Coronary artery (tissue), 2 donors: ENCODE measurements around the gene RRBP1.

ENCODE experiments used
- DNase-seq: peaks from one replicate; pipeline ENCODE4 v3.0.0-alpha.2; 2017; ENCODE audit warnings: low spot score
- H3K27ac ChIP-seq, 2 donors: fragments of 200-600 bp; sonication (generic); one replicate each; pipeline ENCODE4 v1.5.1; 2016 to 2019
- H3K4me3 ChIP-seq: fragments of 200-600 bp; sonication (generic); 2 replicates; pipeline ENCODE4 v1.5.1; 2016; ENCODE audit warnings: mild to moderate bottlenecking, moderate library complexity
- CTCF ChIP-seq: fragments of 200-600 bp; sonication (generic); IDR thresholded peaks from one replicate; pipeline ENCODE4 v1.5.1; 2019; ENCODE audit warnings: antibody characterized with exemption

Gene RRBP1

GRCh38 chr20:17678295-17678694 lies 3.7 kb downstream of the RRBP1 start:
- no peak overlapping the region for H3K27ac ChIP-seq
- no peak for TF ChIP-seq CTCF
- DNase-seq, result no peak
- no peak overlapping the region for H3K4me3 ChIP-seq

- DNase-seq, result no peak
- H3K27ac ChIP-seq, result peak overlapping the region in 1 of 2 donors; percentile 35
- TF ChIP-seq CTCF, result no peak
These were observed 5.1 kb downstream of the RRBP1 start for GRCh38 chr20:17676942-17677341.

GRCh38 chr20:17676378-17676759 lies 5.7 kb downstream of the RRBP1 start:
- Histone ChIP-seq H3K4me3 (no peak overlapping the region), H3K27ac (peak overlapping the region in 1 of 2 donors; percentile 35)
- TF ChIP-seq CTCF, result no peak
- peak; percentile 62 for DNase-seq

More at GRCh38 chr20:17676942-17677341, 5.1 kb downstream of the RRBP1 start:
- H3K4me3 ChIP-seq, result no peak overlapping the region

GRCh38 chr20:17675519-17676377 lies 6.3 kb downstream of the RRBP1 start:
- peak; percentile 64 for DNase-seq
- no peak for TF ChIP-seq CTCF
- H3K4me3 ChIP-seq, result no peak overlapping the region
- H3K27ac ChIP-seq, result peak overlapping the region in 1 of 2 donors; percentile 35

GRCh38 chr20:17674722-17675518 lies 7.1 kb downstream of the RRBP1 start:
- no peak for TF ChIP-seq CTCF
- peak; percentile 62 for DNase-seq
- peak overlapping the region in 1 of 2 donors; percentile 1 for H3K27ac ChIP-seq

GRCh38 chr20:17673084-17673483 lies 9.0 kb downstream of the RRBP1 start:
- TF ChIP-seq CTCF, result no peak
- H3K4me3 ChIP-seq, result no peak overlapping the region
- DNase-seq, result peak; percentile 43
- H3K27ac ChIP-seq, result no peak overlapping the region

More at GRCh38 chr20:17674722-17675518, 7.1 kb downstream of the RRBP1 start:
- no peak overlapping the region for H3K4me3 ChIP-seq
